Right atrium auricular region (tissue), 2 donors: ENCODE results near the gene HADHA. TPM values are rescaled to one million over a fixed set of nuclear protein-coding genes. Genes with fewer than 3 reads are reported as not detected.

Experiments
- DNase-seq: peaks from one replicate; pipeline ENCODE4 v3.0.0-alpha.2; 2019; ENCODE audit warnings: low spot score
- H3K27ac ChIP-seq, 2 donors: fragments of 200-600 bp; sonication (generic); 1 replicate in 1 of 2; 2 replicates in 1 of 2; pipeline ENCODE4 v1.5.1; 2016 to 2019
- H3K27me3 ChIP-seq, 2 donors: fragments of 200-600 bp; sonication (generic); one replicate each; pipeline versions ENCODE4 v1.5.1 to v1.6.0; 2017 to 2019
- H3K36me3 ChIP-seq: fragments of 200-600 bp; sonication (generic); one replicate; pipeline ENCODE4 v1.5.1; 2016
- H3K4me1 ChIP-seq, 2 donors: fragments of 200-600 bp; sonication (generic); one replicate each; pipeline versions ENCODE4 v1.5.1 to v1.6.0; 2017 to 2019
- H3K4me3 ChIP-seq, 2 donors: fragments of 200-600 bp; sonication (generic); 1 replicate in 1 of 2; 2 replicates in 1 of 2; pipeline ENCODE4 v1.5.1; 2017 to 2019; ENCODE audit warnings: mild to moderate bottlenecking in 1 of 2, moderate library complexity in 1 of 2
- H3K9me3 ChIP-seq, 2 donors: fragments of 200-600 bp; sonication (generic); one replicate each; pipeline ENCODE4 v1.5.1; 2019
- CTCF ChIP-seq, 2 donors: fragments of 200-600 bp; sonication (generic); IDR thresholded peaks; one replicate each; pipeline ENCODE4 v1.5.1; 2019; ENCODE audit warnings: antibody characterized with exemption in 2 of 2
- total RNA-seq, 2 donors: library from RNA; depleted of rRNA; stranded (reverse); fragments of >200 nt; gene quantifications; one replicate each; pipeline ENCODE4 v1.1.0, GENCODE V29; 2016

The HADHA gene
- total RNA-seq, 2 donors from 2014 or later: 333 to 364 TPM

GRCh38 chr2:26190369-26190768, 54.1 kb downstream of the HADHA start:
- Histone ChIP-seq H3K27ac (no peak overlapping the region), H3K27me3 (no peaks in the 10 kb centered on the region), H3K4me3 (no peak overlapping the region), H3K36me3 (peaks cover 47% of the 10 kb centered on the region), H3K4me1 (peaks cover 0 to 7% of the 10 kb centered on the region in 2 donors), H3K9me3 (no peaks in the 10 kb centered on the region)
- no peak for TF ChIP-seq CTCF (IDR thresholded peaks at IDR 0.05)
- no peak for DNase-seq

GRCh38 chr2:26189751-26190150, 54.7 kb downstream of the HADHA start:
- no peak for TF ChIP-seq CTCF (IDR thresholded peaks at IDR 0.05)
- DNase-seq: no peak
- Histone ChIP-seq H3K36me3 (peaks cover 42% of the 10 kb centered on the region), H3K27me3 (no peaks in the 10 kb centered on the region), H3K4me1 (peaks cover 0 to 12% of the 10 kb centered on the region in 2 donors), H3K9me3 (no peaks in the 10 kb centered on the region), H3K4me3 (no peak overlapping the region), H3K27ac (no peak overlapping the region)

GRCh38 chr2:26189123-26189522, 55.3 kb downstream of the HADHA start:
- DNase-seq: no peak
- Histone ChIP-seq H3K4me3 (no peak overlapping the region), H3K27me3 (no peaks in the 10 kb centered on the region), H3K27ac (no peak overlapping the region), H3K36me3 (peaks cover 35% of the 10 kb centered on the region), H3K4me1 (peaks cover 0 to 15% of the 10 kb centered on the region in 2 donors), H3K9me3 (no peaks in the 10 kb centered on the region)
- no peak for TF ChIP-seq CTCF (IDR thresholded peaks at IDR 0.05)

GRCh38 chr2:26187537-26188104, 56.8 kb downstream of the HADHA start:
- H3K9me3 ChIP-seq: no peaks in the 10 kb centered on the region
- no peaks in the 10 kb centered on the region for H3K27me3 ChIP-seq
- peaks cover 20% of the 10 kb centered on the region for H3K36me3 ChIP-seq
- no peak for DNase-seq
- no peak overlapping the region for H3K27ac ChIP-seq
- H3K4me1 ChIP-seq: peaks cover 0 to 15% of the 10 kb centered on the region in 2 donors
- no peak overlapping the region for H3K4me3 ChIP-seq
- no peak for TF ChIP-seq CTCF (IDR thresholded peaks at IDR 0.05)

GRCh38 chr2:26187114-26187513, 57.3 kb downstream of the HADHA start:
- no peaks in the 10 kb centered on the region for H3K27me3 ChIP-seq
- peaks cover 0 to 15% of the 10 kb centered on the region in 2 donors for H3K4me1 ChIP-seq
- no peak overlapping the region for H3K27ac ChIP-seq
- no peak overlapping the region for H3K4me3 ChIP-seq
- peaks cover 15% of the 10 kb centered on the region for H3K36me3 ChIP-seq
- DNase-seq: no peak
- no peak for TF ChIP-seq CTCF (IDR thresholded peaks at IDR 0.05)
- no peaks in the 10 kb centered on the region for H3K9me3 ChIP-seq
